Dermis microvascular lymphatic vessel endothelial cell (primary cell): ENCODE measurements around the gene DNAJC1. TPM values are rescaled to one million over a fixed set of nuclear protein-coding genes. Genes with fewer than 3 reads are reported as not detected.

Experiments
- DNase-seq, 2 donors: peaks; one replicate each; pipeline versions ENCODE4 v3.0.0 to v3.0.0-alpha.2; 2010; ENCODE audit warnings: low read depth in 2 of 2
- total RNA-seq: library from RNA; depleted of rRNA; stranded (reverse); fragments of >200 nt; gene quantifications from 2 replicates; pipeline ENCODE4 v1.2.1, GENCODE V29; 2014

Gene DNAJC1
- total RNA-seq, 1 donor from 2014 or later, result 19.0 TPM

GRCh38 chr10:22010539-22010938, 7.0 kb upstream of the DNAJC1 start:
- DNase-seq, result no peak

GRCh38 chr10:22006379-22006884, 2.9 kb upstream of the DNAJC1 start:
- DNase-seq, result no peak

GRCh38 chr10:22005763-22006162, 2.2 kb upstream of the DNAJC1 start:
- no peak for DNase-seq

- no peak for DNase-seq
These were observed 393 bp upstream of the DNAJC1 start for GRCh38 chr10:22003964-22004281.

- peak in 1 of 2 donors; percentile 15 for DNase-seq
These were observed 846 bp downstream of the DNAJC1 start for GRCh38 chr10:22002591-22003176.

GRCh38 chr10:21995557-21995956, 8.0 kb downstream of the DNAJC1 start:
- no peak for DNase-seq

GRCh38 chr10:21993360-21994001, 10.0 kb downstream of the DNAJC1 start:
- peak; percentile 24 to 38 for DNase-seq

- no peak for DNase-seq
These were observed 11.7 kb downstream of the DNAJC1 start for GRCh38 chr10:21991785-21992184.

GRCh38 chr10:21990449-21990848, 13.1 kb downstream of the DNAJC1 start:
- DNase-seq, result no peak

GRCh38 chr10:21989453-21990154, 13.9 kb downstream of the DNAJC1 start:
- DNase-seq, result peak; percentile 18 to 50

GRCh38 chr10:21985541-21985940, 18.0 kb downstream of the DNAJC1 start:
- DNase-seq, result no peak

- no peak for DNase-seq
These were observed 22.4 kb downstream of the DNAJC1 start for GRCh38 chr10:21981118-21981517.

- DNase-seq, result no peak
These were observed 22.8 kb downstream of the DNAJC1 start for GRCh38 chr10:21980691-21981090.

- peak in 1 of 2 donors; percentile 60 for DNase-seq
These were observed 25.2 kb downstream of the DNAJC1 start for GRCh38 chr10:21978191-21978862.

GRCh38 chr10:21976739-21977138, 26.8 kb downstream of the DNAJC1 start:
- no peak for DNase-seq

- DNase-seq, result no peak
These were observed 27.2 kb downstream of the DNAJC1 start for GRCh38 chr10:21976280-21976679.

GRCh38 chr10:21975378-21975990, 28.0 kb downstream of the DNAJC1 start:
- DNase-seq, result no peak

- DNase-seq, result no peak
These were observed 30.9 kb downstream of the DNAJC1 start for GRCh38 chr10:21972584-21972983.

GRCh38 chr10:21969326-21970287, 33.9 kb downstream of the DNAJC1 start:
- DNase-seq, result peak; percentile 1 to 10

- DNase-seq, result no peak
These were observed 38.4 kb downstream of the DNAJC1 start for GRCh38 chr10:21964983-21965665.
